Astrocyte of the cerebellum (primary cell): ENCODE data around the gene RFX5.
A peak's percentile ranks its signal among the peaks of the same experiment; 100 is the strongest.

Experiments used
- DNase-seq: peaks from one replicate; pipeline ENCODE4 v3.0.0-alpha.2; 2011; ENCODE audit warnings: low read depth
- H3K4me3 ChIP-seq: 2 replicates; pipeline ENCODE4 v1.5.1; 2011; ENCODE audit warnings: mild to moderate bottlenecking, low read depth, low read length, moderate library complexity
- in situ Hi-C: cut with HindIII; loops from 2 replicates; pipeline ENCODE4 v1.10.0; 2017; ENCODE audit warnings: low sequenced_read_pairs
- TF ChIP-seq, protein P1 (sequence below): IDR thresholded peaks from 2 replicates; pipeline ENCODE4 v1.5.1; 2012; ENCODE audit warnings: low read length, low read depth, moderate library complexity, mild to moderate bottlenecking; ENCODE audit errors: missing control alignments

The RFX5 gene

DNA sequence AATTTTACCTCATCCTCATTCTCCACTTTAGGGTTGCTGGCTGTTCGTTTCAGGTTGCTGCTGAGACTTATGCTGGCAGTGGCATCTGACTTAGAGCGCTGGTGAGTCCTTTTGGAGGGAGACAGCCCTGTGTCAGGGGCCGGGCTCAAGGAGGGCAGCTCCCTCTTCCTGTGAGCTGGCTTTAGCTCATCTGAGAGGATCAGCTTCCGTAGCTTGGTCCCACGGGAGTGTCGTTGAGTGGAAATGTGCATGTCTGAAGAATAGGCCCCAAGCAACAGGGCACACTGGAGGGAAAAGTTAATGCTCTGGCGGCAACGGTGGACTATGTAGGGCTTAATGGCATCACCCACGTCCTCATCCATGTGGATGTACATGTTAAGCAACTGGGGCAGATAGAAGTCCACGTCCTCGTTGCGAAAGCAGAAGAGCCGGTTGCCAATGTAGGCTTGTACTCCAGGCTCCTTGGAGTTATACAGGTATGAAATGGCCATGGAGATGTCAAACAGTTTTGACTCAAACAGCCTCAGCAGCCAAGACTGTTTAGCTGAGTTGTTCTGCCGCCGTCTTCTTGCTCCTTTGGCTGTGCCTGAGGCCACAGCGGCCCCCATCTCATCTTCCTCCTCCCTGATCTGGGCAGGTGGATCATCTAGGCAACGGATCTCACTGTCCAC is 31.4 kb downstream of the RFX5 start:
- TF ChIP-seq, protein P1, sequence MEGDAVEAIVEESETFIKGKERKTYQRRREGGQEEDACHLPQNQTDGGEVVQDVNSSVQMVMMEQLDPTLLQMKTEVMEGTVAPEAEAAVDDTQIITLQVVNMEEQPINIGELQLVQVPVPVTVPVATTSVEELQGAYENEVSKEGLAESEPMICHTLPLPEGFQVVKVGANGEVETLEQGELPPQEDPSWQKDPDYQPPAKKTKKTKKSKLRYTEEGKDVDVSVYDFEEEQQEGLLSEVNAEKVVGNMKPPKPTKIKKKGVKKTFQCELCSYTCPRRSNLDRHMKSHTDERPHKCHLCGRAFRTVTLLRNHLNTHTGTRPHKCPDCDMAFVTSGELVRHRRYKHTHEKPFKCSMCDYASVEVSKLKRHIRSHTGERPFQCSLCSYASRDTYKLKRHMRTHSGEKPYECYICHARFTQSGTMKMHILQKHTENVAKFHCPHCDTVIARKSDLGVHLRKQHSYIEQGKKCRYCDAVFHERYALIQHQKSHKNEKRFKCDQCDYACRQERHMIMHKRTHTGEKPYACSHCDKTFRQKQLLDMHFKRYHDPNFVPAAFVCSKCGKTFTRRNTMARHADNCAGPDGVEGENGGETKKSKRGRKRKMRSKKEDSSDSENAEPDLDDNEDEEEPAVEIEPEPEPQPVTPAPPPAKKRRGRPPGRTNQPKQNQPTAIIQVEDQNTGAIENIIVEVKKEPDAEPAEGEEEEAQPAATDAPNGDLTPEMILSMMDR: no peak
- in situ Hi-C loops: no loop called here
- H3K4me3 ChIP-seq: no peak overlapping the region
- no peak for DNase-seq

DNA sequence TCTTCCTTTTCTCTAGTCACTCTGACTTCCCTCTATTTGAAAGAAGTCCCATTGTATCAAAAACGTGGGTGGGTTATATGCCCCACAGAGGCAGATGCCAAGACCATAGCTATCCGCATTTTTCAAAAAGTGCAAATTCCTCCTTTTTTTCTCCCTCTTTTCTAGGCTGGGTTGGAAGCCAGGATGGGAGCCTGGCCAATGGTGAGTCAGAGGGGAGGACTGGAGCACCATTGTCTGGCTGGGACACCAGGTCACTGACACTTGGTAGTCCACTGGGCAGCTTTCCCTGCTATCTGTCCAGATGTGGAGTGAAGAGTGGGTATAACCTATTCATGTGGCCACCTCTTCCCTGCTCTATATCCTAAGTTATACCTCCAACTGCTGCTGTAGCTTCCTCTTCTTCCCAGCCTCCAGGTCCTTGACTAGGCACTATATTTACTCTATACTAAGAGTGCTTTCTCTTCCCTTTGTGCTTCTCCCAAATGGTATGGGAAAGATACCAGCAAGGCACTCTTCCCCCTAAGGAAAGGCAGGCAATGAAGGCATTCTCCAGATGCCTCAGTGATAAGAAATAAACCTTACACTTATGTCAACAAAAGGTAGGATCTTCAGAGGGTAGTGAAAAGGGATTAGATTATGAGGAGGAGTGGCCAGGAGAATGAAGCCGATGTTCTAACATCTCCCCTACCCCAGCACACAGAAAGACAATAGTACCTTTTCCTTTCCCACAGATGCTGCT is 32.7 kb downstream of the RFX5 start:
- no peak overlapping the region for H3K4me3 ChIP-seq
- in situ Hi-C loops: no loop called here
- peak; percentile 83 for DNase-seq
- TF ChIP-seq, protein P1: no peak

- DNase-seq: no peak
- TF ChIP-seq, protein P1: no peak
- no peak overlapping the region for H3K4me3 ChIP-seq
- in situ Hi-C loops: no loop called here
Observed at GRCh38 chr1:151313501-151313900, 33.6 kb downstream of the RFX5 start.

DNA sequence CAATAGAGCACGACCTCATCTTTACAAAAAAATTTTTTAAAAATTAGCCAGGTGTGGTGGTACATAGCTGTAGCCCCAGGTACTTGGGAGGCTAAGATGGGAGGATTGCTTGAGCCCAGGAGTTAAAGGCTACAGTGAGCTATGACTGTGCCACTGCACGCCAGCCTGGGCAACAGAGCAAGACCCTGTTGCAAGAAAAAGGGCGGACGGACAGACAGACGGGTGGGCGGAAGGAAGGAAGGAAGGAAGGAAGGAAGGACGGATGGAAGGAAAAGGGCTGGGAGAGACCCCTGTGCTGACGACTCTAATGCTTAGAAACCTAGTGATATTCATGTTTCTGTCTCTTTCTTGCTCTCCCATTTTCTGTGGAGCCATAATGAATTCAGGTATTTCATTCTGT is 34.2 kb downstream of the RFX5 start:
- no peak overlapping the region for H3K4me3 ChIP-seq
- in situ Hi-C loops: no loop called here
- no peak for DNase-seq
- TF ChIP-seq, protein P1: no peak

DNA sequence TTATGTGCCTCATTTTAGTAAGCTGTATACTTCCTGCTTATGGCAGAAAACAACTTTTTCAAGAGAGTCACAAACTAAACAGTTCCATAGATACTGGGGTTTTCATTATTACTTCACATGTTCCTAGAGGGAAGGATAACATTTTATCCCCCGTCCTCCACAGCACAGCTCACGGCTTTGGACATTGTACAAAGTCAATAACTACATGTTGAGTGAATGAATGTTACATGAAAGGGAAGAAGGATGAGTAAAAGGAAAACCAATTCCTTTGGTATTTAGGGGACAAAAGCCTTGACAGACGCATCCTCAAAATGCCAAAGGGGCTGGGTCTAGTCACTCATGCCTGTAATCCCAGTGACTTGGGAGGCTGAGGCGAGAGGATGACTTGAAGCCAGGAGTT is 34.6 kb downstream of the RFX5 start:
- in situ Hi-C loops: no loop called here
- TF ChIP-seq, protein P1: no peak
- no peak for DNase-seq
- H3K4me3 ChIP-seq: no peak overlapping the region

DNA sequence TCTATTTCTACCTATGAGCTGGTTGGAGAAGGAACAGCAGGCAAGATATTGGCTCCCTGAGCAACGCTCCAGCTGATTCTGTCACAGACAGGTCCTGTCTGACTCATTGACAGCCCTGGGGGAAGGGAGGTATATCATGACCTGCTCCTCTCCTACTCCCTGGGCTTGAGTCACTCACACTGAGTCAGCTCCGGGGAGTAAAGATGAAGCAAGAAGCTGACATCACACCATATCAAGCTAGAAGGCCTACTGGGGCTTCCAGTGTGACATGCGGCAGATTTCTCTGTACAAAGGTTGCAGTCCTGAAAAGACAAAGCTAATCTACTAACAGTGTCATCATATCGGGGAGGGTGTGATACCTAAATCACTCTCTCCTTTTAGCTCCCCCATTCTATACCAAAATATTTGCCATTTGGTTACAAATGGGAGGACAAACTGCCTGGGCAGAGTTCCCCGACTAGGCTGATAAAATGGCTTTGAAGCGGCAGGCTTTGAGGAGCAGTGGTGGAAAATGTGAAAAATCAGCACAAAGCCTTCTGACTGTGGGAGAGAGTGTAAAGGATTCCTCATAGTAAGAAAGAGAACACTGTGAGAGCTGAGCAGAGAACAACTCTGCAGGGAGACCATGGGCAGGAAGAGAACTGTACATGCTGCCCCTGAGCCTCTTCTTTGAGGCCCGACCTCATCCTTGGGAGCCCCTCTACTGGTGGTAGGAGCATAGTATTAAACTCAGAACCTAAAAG is 35.3 kb downstream of the RFX5 start:
- TF ChIP-seq, protein P1: peak; percentile 3

More for the DNA sequence above, 35.3 kb downstream of the RFX5 start:
- DNase-seq: peak; percentile 94
- no peak overlapping the region for H3K4me3 ChIP-seq
- in situ Hi-C loops: no loop called here
